Measurements from ENCODE around the gene ROBO1.

Gene ROBO1

DNA sequence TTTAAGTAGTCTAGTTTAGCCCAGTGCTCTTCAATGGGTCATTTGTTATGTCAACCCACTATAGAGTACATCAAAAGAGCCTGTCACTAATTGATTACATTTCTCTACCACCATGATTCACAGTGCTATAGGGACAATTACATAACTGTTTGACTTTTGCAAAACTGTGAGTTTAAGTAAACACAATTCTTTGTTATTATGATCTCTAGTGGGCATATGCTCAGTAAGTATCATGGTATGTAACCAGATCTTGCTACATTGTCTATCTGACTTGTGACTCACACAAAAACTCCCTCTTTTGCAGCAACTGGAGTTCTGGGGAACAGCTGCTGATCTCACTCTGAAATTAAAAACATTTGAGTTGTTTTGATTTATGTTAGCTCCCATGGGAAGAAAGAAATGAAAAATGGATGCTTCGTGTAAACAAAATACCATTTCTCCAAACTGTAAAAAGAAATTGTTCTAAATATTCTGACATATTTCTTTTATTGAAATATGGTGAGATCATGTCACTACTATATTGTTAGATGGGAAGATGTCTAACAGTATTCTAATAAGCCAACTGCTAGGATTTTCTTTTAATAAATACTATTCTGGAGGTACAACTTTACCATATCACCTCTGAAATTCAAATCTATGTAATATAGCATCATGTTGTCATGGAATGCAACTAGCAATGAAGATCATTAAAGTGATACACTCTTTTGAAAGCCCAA, 470.4 kb downstream of the ROBO1 start:
- no peak for DNase-seq

DNA sequence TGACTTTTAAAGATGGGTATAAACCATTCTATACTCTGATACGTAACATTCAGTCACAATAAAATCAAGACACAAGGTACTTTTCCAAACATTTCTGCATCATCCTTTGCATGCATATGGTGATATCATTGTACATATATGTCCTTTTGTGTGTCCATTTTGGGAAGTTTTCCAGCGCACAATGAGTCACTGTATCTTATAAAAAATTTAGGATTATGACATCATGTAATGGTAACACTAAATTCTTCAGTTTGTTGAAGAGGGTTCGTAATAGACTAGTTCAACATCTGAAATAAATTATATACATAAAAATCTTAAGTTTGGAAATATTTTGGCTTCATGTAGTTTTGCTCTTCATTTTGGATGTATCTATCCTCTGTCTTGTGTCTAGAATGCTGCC, 480.9 kb downstream of the ROBO1 start:
- DNase-seq = no peak

GRCh38 chr3:79285871-79286270, 481.9 kb downstream of the ROBO1 start:
- DNase-seq = no peak

DNA sequence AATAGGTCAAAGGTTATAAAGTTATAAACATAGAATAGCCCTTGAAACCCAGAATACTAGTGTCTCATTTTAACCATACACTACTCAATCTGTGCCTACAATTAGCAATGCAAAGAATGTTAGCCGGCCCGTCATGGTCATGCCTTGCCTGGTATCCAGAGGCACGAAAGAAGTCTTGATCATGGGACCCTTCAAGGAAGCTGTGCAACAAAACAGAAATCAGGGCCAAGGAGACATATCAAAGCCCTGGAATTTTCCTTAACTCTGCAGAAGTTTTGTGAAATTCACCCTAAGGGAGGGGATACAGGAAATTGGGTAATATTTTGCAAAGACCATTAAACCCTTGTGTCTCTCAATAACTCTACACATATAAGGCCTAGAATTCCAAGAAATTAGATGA, 482.4 kb downstream of the ROBO1 start:
- no peak for DNase-seq

DNA sequence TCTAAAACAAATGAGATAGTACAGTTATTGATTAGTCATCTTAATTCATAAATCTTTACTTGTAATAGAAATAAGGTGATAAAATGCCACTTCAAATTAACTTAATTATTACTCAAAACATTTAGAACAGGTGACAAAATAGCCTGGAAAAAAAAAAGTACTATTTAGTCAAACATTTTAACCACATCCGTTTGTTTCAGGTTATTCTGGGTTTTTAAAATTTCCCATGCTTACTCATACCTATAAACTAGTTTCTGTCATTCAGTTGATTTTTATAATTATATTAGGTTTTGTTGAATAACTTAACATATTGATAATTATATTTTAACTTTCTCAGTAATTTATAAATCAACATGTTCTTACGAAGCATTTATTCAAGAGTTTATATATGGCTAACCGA, 483.0 kb downstream of the ROBO1 start:
- no peak for DNase-seq

DNA sequence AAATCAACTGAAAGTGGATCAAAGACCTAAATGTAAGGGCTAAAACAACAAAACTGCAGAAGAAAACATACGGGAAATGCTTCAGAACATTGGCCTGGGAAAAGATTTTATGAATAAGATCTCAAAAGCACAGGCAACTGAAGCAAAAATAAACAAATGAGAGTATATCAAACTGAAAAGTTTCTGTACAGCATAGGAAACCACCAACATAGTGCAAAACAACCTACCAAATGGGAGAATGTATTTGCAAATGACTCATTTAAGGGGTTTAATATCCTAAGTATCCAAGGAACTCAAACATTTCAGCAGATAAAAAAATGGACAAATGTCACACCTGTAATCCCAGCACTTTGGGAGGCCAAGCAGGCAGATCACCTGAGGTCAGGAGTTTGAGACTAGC, 489.1 kb downstream of the ROBO1 start:
- DNase-seq = no peak

DNA sequence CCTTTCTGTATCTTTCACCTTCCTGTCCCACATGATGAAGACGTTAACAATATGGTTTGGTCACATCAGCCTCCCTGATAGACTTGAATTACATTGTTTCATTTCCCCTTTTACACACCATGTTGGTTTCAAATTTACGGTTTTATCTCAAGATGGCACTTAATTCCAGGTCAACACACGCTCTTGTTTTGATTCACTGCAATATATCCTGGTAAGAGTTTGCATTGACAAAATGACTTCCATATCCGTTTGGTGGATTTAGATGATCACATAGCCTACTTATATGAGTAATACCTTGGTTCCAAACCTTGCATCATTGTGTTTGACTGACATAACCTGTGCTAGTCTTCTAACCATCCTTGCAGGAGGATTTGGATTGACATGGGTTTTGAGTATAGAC, 499.4 kb downstream of the ROBO1 start:
- DNase-seq = no peak

DNA sequence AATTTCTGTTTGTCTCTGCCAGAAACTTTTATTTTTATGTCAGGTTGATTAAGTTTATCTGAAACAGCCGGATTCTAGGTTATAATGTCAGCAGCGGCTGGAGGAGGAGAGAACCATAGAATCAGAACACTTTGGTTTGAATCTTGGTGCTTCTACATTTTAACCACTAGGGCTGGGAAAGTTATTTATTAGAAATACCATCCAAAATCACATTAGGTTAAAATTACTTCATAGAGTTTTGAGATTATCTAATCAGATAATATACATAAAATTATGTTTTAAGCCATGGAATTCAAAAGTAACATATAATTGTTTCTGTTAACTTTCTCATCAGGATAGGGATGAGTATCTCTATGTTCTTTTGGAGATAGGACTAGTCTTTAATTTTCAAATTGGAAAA, 502.9 kb downstream of the ROBO1 start:
- no peak for DNase-seq

GRCh38 chr3:79263423-79263822, 504.4 kb downstream of the ROBO1 start:
- DNase-seq = no peak

DNA sequence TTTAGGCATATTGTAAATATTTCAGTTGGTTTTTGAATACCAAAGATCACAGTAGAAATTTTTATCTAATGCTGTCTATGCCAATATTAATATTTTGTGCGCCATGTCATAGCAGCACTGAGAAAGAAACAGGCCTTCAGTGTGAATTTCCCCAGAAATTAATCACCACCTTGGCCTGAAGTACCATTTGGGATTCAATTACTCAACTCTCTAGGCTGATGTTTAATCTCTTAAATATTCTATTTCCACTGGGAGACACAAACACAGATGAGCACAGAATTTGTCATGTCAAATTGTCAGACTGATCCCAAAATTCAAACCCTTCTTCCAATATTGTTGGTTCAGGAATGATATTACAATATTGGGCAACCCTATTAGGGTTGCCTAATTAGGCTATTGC, 509.3 kb downstream of the ROBO1 start:
- no peak for DNase-seq

- DNase-seq = no peak
Observed at GRCh38 chr3:79257791-79258190, 510.0 kb downstream of the ROBO1 start.

DNA sequence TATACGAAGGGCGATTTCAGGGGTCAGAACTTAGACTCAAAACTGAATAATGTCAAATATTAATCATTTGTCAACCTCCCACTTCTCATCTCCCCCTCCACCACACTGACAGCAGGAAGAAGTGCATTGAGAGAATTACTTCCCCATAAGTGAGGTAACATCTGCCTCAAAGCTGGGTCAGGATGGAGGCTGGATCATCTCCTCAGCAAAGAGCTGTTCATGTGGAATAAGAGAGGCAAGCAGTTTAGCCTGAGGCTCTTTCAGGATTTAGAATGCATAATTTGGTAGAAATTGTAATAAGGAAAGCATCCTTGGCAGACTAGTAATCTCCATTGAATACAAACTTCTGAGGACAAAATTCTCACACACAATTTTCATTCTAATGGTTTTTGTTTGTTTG, 512.1 kb downstream of the ROBO1 start:
- no peak for DNase-seq

DNA sequence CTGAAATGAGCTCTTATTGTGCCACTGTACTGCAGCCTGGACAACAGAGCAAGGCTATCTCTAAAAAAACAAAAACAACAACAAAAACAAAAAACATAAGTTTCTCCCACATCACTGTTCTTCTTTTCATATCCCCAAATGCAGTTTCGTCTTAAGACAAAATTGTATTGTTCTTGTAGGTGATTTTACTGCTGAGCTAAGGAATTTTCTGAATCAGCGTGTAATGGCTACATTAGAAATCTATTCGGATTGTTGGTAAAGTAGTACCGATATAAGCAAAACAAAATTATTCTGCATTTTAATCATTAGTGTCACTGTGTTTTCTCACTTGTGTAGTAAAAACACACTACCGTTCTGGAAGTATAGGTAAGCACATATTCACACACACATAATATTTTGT, 512.5 kb downstream of the ROBO1 start:
- no peak for DNase-seq

DNA sequence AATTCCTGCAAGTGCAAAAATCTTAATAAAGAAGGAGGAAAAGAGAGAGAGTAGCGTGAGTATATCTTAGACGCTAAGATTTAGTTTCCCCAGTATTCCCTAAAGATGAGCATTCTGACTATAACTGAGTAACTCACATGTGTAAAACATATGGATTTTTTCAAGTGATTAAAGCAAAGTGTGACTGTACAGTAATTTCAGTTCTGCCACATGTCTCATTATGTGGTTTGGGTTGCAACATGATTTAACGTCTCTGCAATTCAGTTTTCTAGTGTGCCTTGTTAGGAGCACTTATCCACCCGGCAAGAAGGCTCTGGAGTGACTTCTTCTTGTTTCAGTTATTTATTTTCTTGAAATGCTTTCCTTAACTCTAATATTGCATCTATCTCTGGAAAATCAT, 514.1 kb downstream of the ROBO1 start:
- no peak for DNase-seq

- no peak for DNase-seq
Observed at GRCh38 chr3:79253271-79253670, 514.5 kb downstream of the ROBO1 start.

- DNase-seq = no peak
Observed at GRCh38 chr3:79250746-79251145, 517.1 kb downstream of the ROBO1 start.

- DNase-seq = no peak
Observed at GRCh38 chr3:79249701-79250100, 518.1 kb downstream of the ROBO1 start.

- no peak for DNase-seq
Observed at GRCh38 chr3:79247725-79248043, 520.1 kb downstream of the ROBO1 start.

DNA sequence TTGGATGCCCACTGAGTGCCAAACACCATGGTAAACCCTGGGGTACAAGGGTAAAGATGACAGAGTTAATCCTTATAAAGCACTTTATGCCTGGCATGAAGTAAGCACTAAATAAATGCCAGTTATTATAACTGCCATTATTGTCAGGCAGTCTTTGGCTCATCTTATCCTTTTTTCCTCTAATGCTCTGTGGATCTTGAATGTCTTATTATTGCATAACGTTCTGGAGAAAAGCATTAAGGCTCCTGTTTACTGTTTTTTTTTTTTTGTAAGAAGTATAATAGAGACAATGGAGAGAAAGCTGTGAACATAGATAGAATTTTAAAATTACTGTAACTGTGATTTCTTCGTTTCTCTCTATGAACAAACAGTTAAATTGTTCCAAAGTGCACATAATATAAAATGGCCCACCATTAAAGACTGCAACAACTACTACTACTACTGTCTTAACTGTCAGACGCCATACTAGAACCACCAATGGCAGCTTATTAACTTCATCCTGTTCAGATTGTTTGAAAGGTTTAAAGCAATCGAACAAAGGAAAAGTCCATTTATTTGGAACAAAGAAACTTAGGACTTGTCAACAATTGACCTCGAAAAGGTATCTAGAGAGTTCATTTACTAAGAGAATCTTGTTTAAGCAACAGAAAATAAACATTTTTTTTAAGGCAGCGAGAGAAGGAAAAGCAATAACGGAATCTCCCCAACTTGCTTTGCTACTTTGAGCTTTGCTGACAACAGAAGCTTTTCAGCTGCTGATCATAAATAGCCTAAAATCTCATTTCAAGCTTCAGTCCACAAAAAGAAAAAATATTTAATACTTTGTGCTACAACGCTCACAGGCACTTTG, 520.7 kb downstream of the ROBO1 start:
- no peak for DNase-seq

GRCh38 chr3:79245284-79246138, 522.3 kb downstream of the ROBO1 start:
- no peak for DNase-seq

DNA sequence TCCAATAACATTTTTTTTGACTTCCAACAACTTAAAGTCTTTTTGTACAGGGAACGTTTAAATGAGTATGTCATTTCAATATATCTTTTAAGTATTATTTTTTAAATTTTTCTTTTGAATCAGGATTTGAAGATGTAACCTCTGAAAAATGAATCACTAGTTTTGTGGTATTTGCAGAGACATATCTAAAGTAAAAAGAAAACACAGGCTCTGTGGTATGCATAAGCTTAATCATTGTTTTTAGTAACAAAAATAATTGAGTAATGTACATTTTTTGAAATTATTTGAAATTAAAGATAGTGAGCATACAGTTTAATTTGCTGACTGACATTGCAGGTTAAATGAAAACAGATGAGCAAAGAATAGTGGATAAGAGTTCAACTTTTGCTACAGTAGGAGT, 531.3 kb downstream of the ROBO1 start:
- DNase-seq = no peak

DNA sequence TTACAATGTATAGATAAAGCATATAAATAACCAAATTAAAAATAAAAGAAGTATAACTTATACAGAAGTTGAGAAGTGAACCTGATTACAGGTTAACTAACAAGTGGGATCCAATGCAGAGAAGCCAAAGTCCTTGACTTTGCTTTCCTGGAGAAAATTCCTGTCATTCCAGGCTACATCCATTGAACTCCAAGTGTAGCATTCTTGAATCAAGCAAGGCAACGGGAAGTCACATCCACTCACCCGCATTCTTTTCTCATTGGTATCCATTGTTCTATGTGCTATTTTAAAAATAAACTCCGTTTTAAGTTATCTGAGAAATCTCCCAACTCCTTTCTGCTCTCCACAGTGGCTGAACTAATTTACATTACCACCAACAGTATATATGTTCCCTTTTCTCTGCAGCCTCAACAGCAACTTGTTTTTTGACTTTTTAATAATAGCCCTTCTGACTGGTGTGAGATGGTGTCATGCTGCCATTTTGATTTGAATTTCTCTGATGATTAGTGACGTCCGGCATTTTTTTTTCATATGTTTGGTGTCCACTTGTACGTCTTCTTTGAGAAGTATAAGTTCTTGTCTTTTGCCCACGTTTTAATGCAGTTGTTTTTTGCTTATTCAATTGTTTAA, 534.3 kb downstream of the ROBO1 start:
- DNase-seq = no peak

GRCh38 chr3:79230266-79230665, 537.5 kb downstream of the ROBO1 start:
- no peak for DNase-seq

Data from CD4-positive, alpha-beta T cell treated with Interleukin-1 beta for 1 hour (primary cell).